ENCODE data around the gene MYCBPAP. TPM values are rescaled to one million over a fixed set of nuclear protein-coding genes. Genes with fewer than 3 reads are reported as not detected.
A peak's percentile ranks its signal among the peaks of the same experiment; 100 is the strongest.

MYCBPAP gene, protein sequence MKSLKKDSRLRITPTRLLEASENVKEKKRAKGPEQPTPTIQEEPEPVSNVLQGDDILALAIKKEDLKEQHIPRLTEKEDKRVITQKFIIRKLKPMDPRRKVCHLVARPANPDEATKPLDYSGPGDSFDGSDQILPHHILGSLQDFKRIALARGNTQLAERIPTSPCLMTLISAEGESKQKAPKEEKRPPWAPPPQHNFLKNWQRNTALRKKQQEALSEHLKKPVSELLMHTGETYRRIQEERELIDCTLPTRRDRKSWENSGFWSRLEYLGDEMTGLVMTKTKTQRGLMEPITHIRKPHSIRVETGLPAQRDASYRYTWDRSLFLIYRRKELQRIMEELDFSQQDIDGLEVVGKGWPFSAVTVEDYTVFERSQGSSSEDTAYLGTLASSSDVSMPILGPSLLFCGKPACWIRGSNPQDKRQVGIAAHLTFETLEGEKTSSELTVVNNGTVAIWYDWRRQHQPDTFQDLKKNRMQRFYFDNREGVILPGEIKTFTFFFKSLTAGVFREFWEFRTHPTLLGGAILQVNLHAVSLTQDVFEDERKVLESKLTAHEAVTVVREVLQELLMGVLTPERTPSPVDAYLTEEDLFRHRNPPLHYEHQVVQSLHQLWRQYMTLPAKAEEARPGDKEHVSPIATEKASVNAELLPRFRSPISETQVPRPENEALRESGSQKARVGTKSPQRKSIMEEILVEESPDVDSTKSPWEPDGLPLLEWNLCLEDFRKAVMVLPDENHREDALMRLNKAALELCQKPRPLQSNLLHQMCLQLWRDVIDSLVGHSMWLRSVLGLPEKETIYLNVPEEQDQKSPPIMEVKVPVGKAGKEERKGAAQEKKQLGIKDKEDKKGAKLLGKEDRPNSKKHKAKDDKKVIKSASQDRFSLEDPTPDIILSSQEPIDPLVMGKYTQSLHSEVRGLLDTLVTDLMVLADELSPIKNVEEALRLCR
- total RNA-seq = 1 to 10 TPM; 8.1 to 8.5 TPM

DNA sequence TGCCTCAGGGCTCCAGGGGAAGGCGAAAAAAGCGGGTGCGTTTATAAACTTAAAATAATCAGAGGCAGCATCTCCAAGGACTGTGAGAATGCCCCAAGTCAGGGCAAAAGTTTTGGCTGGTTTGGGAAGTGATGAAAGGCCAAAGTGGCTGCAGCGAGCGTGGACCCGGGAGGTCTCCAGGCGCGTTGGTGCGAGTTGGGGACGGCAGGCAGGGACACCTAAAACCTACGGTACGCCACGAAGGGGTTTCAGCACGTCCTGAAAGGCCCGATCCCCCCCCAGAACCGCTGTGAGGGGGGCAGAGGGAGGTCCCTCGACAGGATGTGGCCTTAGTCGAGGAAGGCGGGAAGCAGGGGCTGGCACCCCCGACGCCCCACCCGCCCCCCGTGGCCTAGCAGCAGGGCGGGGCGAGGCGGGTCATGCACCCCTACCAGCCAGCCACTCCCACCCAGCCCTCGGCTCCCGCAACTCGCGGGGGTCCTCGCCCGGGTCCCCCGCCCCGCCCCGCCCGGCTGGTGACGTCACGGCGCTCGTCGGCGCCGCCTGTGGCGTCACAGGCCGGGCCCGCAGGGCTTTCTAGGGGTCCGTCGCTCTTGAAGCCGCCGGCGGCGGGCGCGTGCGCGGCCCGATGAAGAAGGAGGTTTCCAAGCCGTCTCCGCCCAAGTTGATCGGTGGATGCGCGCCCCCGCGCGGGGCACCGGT is at the start of gene MYCBPAP:
Gene MYCBPAP (plus strand): TSS at position 569 of the 702 bp plus-strand sequence. CDS start 236 bp downstream, outside the sequence.
- Mint-ChIP-seq H3K4me1 (ENCODE audit: low read depth) (peaks cover 49% of the 10 kb centered on the region), H3K36me3 (no peaks in the 10 kb centered on the region), H3K27me3 (no peaks in the 10 kb centered on the region), H3K4me3 (peak within 1 kb of the TSS; percentile 95), H3K27ac (peak within 1 kb of the TSS; percentile 82), H3K9me3 (no peaks in the 10 kb centered on the region)
- CTCF ChIA-PET = interaction anchor here (1.2 to 1.4 kb wide), 2 partner anchors 29 to 34 kb away, joined by 3 to 7 read pairs; partner anchors contain the start of gene RSAD1
- peak; percentile 90 for DNase-seq
- intact Hi-C loops (cut with micrococcal nuclease) = no loop called here
- POLR2A ChIA-PET = no interaction called here

DNA sequence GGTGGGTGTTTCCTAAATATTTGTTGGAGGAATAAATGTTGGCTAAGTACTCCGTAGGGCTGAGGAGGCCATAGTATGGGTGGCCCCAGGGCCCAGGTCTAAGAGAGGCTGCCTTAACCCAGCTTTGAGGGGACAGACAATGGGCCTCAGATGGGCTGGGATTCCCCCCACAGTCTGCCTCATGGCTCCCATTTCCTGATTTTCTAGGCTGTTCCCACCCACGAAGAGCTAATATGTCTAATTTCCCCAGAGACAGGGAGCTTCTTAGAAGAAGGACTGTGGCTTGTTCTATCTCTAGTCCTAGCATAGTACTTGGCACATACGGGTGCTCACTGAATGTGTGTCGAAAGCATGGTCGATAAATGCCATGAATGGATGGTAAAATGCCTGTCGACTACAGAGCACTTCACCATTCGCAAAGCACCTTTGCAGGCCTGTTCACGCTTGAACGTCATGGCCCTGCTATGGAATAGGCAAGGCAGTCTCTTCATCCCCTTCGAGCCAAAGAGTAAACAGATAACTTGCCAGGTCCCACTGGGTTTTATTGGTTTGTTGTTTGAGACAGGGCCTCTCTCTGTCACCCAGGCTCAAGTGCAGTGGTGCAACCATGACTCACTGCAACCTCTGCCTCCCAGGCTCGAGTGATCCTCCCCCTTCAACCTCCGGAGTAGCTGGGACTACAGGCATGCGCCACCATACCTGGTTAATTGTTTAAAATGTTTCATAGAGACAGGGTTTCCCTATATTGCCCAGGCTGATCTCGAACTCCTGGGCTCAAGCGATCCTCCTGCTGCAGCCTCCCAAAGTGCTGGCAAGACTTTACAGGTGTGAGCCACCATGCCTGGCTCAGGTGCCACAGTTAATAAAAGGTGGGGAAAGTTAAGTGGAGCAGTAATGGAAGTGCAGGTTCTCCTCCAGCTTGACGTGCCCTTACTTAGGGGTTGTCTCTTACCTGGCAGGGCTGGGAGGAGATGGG is 49.2 kb upstream of the MYCBPAP start:
- CTCF ChIA-PET = no interaction called here
- DNase-seq = no peak

DNA sequence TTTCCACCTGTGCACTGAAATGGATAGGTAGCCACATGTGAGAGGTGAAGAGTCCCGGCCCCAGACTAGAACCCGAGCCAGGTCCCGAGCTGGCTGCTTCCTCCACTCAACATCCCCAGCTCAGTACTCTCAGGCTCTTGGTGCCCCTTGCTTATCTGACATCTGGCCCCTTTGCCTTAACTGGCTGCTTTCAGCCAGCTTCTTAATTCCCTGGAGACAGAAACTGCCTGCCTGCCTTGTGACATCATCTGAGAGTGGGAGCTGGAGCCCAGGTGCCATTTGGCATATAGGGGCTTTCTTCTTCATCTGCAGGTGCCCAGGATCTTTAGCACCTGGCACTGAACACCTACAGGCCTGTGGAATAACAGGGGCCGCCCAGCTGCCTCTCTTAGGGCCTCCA is 48.5 kb upstream of the MYCBPAP start:
- no peak overlapping the region for H3K27ac Mint-ChIP-seq
- no peaks in the 10 kb centered on the region for H3K9me3 Mint-ChIP-seq
- CTCF ChIA-PET = no interaction called here

More for the DNA sequence above, 49.2 kb upstream of the MYCBPAP start:
- Mint-ChIP-seq H3K4me3 (no peak overlapping the region), H3K27me3 (no peaks in the 10 kb centered on the region), H3K36me3 (no peaks in the 10 kb centered on the region), H3K4me1 (ENCODE audit: low read depth) (no peaks in the 10 kb centered on the region), H3K9me3 (no peaks in the 10 kb centered on the region), H3K27ac (no peak overlapping the region)
- POLR2A ChIA-PET = no interaction called here
- intact Hi-C loops (cut with micrococcal nuclease) = no loop called here

DNA sequence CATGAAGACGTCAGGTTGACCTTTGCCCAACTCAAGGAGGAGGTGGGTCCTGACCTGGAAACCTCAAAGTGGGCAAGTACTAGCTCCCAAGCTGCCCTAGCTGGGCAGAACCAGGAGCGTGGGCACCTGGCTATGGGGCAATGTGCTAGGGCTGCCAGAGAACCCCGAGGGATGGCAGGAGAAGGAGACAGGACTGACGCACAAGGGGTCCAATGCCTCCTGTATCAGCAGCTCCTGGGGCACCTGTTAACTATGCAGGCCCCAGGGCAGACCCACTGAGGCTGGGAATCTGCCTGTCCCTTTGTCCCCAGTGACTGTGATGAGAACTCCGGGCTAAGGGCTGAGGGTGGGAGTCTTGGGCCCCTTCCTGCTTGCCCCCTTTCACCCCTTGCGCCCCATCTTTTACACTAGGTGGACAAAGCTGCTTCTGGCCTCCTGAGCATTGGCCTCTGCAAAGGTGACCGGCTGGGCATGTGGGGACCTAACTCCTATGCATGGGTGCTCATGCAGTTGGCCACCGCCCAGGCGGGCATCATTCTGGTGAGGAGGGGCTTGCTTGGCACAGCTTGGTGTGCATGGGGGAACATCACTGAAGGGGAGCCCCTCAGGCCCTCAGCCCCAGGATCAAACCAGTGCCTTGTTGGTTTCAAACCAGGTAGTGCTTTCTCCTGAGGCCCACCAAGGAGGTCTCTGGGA is 47.3 kb upstream of the MYCBPAP start:
- Mint-ChIP-seq H3K4me3 (no peak overlapping the region), H3K36me3 (no peaks in the 10 kb centered on the region), H3K4me1 (ENCODE audit: low read depth) (no peaks in the 10 kb centered on the region), H3K27me3 (no peaks in the 10 kb centered on the region), H3K9me3 (no peaks in the 10 kb centered on the region), H3K27ac (no peak overlapping the region)
- intact Hi-C loops (cut with micrococcal nuclease) = no loop called here
- DNase-seq = no peak
- CTCF ChIA-PET = interaction anchor here (0.7 kb wide), 1 partner anchor 64 kb away, joined by 3 read pairs; the partner anchor contains the start of gene LRRC59
- POLR2A ChIA-PET = no interaction called here

More for the DNA sequence above, 48.5 kb upstream of the MYCBPAP start:
- Mint-ChIP-seq H3K36me3 (no peaks in the 10 kb centered on the region), H3K4me1 (ENCODE audit: low read depth) (no peaks in the 10 kb centered on the region), H3K27me3 (no peaks in the 10 kb centered on the region), H3K4me3 (no peak overlapping the region)
- no peak for DNase-seq
- intact Hi-C loops (cut with micrococcal nuclease) = no loop called here
- POLR2A ChIA-PET = no interaction called here

DNA sequence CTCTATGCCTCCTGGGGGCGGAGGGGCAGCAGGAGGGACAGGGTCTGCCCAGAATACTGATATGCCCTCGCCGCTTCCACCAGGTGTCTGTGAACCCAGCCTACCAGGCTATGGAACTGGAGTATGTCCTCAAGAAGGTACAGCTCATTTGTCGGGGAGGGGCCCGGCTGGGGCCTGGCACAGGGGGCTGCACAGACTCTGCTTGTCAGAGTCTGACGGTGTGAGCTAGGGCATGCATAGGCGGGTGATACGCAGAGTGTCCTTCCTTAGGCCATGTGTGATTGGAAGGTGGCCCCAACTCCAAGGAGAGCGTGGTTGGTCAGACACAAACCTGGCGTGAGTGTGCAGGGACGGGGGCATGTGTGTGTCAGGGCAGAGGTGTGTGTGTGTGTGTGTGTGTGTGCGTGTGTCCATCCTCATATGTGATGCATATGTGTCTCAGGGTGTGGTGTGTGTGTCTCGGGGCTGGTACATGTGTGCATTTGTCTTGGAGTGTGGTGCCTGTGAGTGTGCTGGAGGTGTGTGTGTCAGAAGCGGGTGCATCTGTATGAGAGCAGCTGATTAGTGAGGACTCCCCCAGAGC is 46.6 kb upstream of the MYCBPAP start:
- no peak overlapping the region for H3K4me3 Mint-ChIP-seq
- intact Hi-C loops (cut with micrococcal nuclease) = no loop called here
- no peaks in the 10 kb centered on the region for H3K36me3 Mint-ChIP-seq
- H3K4me1 Mint-ChIP-seq (ENCODE audit: low read depth) = no peaks in the 10 kb centered on the region
- no peaks in the 10 kb centered on the region for H3K9me3 Mint-ChIP-seq
- CTCF ChIA-PET = interaction anchor here (0.8 kb wide), 1 partner anchor 1094 kb away, joined by 3 read pairs; no protein-coding TSS in a partner anchor
- H3K27ac Mint-ChIP-seq = no peak overlapping the region
- POLR2A ChIA-PET = no interaction called here
- H3K27me3 Mint-ChIP-seq = no peaks in the 10 kb centered on the region
- no peak for DNase-seq

DNA sequence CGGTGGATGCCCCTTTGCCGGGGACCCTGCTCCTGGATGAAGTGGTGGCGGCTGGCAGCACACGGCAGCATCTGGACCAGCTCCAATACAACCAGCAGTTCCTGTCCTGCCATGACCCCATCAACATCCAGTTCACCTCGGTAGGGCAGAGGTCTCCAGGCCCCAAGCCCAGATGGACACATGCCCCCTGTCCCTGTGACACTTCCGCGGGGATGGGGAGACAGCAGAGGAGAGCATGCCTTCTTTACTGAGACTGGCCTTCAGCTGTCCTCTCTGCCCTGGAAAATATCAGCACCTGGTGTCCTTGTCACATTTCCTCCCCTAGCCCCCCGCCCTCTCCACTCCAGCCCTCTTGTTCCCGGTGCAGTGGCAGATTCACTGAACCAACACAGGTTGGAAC is 45.8 kb upstream of the MYCBPAP start:
- Mint-ChIP-seq H3K9me3 (no peaks in the 10 kb centered on the region), H3K27ac (no peak overlapping the region), H3K4me3 (no peak overlapping the region), H3K27me3 (peaks cover 1% of the 10 kb centered on the region), H3K36me3 (no peaks in the 10 kb centered on the region), H3K4me1 (ENCODE audit: low read depth) (no peaks in the 10 kb centered on the region)
- intact Hi-C loops (cut with micrococcal nuclease) = no loop called here
- ChIA-PET POLR2A (no interaction called here), CTCF (interaction anchor here (0.8 kb wide), 1 partner anchor 1095 kb away, joined by 3 read pairs; no protein-coding TSS in a partner anchor)
- DNase-seq = no peak

DNA sequence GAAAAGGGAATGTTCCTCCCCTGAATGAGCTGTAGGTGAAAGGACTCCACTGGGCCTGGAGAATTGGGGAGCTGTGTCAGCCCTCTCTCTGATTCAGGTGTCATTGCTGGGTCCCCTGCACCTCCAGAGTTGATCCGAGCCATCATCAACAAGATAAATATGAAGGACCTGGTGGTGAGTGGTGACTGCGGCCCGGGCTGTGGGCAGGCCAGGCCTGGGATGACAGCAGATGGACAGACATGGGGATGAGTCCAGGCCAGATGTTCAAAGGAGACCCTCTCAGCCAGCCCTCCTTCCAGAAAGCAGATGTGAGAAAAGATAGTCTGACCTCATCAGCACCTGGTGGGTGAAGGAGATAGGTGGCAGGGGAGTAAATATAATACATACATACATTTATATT is 44.1 kb upstream of the MYCBPAP start:
- H3K9me3 Mint-ChIP-seq = no peaks in the 10 kb centered on the region
- H3K36me3 Mint-ChIP-seq = no peaks in the 10 kb centered on the region
- POLR2A ChIA-PET = no interaction called here
- CTCF ChIA-PET = no interaction called here
- no peak overlapping the region for H3K4me3 Mint-ChIP-seq
- H3K27ac Mint-ChIP-seq = no peak overlapping the region
- H3K4me1 Mint-ChIP-seq (ENCODE audit: low read depth) = peaks cover 5% of the 10 kb centered on the region
- intact Hi-C loops (cut with micrococcal nuclease) = no loop called here
- peaks cover 12% of the 10 kb centered on the region for H3K27me3 Mint-ChIP-seq
- DNase-seq = no peak

DNA sequence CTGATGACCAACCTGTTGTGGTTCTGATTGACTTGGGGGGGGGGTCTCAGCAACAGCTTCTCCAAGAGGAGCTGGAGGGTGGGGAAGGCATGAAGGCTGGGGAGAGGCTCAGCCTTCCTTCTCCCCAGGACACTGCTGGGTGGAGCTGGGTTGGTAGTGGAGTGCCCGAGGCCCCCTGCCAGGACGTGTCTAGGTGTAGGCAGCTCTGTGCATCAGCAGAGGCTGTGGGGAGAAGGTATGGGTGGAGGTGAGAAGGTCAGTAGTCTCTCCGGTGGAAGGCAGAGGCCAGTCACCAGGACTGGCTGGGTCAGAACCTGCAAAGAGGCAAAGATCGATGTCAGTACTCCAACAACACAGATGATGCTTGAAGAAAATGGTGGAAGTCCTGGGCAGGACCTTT is 43.5 kb upstream of the MYCBPAP start:
- H3K27ac Mint-ChIP-seq = no peak overlapping the region
- H3K36me3 Mint-ChIP-seq = no peaks in the 10 kb centered on the region
- DNase-seq = no peak
- intact Hi-C loops (cut with micrococcal nuclease) = no loop called here
- no peak overlapping the region for H3K4me3 Mint-ChIP-seq
- peaks cover 8% of the 10 kb centered on the region for H3K4me1 Mint-ChIP-seq (ENCODE audit: low read depth)
- H3K27me3 Mint-ChIP-seq = peaks cover 15% of the 10 kb centered on the region
- ChIA-PET CTCF (no interaction called here), POLR2A (no interaction called here)
- H3K9me3 Mint-ChIP-seq = no peaks in the 10 kb centered on the region

DNA sequence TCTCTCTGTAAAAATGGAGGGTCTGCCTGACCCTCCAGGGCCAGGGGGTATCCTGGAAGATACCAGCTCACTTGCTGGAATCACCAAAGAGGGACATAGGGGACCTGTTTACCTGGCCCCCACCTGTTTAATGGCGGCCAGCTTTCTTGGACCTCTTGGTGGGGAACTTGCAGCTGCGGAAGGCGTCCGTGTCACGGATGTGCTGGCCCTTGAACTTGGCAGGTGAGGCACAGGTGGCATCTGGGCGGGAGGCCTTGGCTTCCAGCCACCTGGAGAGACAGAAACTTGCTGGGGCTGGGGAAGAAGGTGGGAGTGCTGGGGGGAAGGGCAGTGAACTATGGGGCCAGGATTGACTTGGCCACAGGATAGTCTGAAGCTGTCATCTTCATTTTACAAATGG is 43.1 kb upstream of the MYCBPAP start:
- peaks cover 8% of the 10 kb centered on the region for H3K4me1 Mint-ChIP-seq (ENCODE audit: low read depth)
- peaks cover 15% of the 10 kb centered on the region for H3K27me3 Mint-ChIP-seq
- intact Hi-C loops (cut with micrococcal nuclease) = no loop called here
- no peak for DNase-seq
- H3K36me3 Mint-ChIP-seq = no peaks in the 10 kb centered on the region
- no peak overlapping the region for H3K4me3 Mint-ChIP-seq
- ChIA-PET POLR2A (no interaction called here), CTCF (interaction anchor here (0.6 kb wide), 1 partner anchor 169 kb away, joined by 3 read pairs; no protein-coding TSS in a partner anchor)
- H3K9me3 Mint-ChIP-seq = no peaks in the 10 kb centered on the region
- H3K27ac Mint-ChIP-seq = no peak overlapping the region

DNA sequence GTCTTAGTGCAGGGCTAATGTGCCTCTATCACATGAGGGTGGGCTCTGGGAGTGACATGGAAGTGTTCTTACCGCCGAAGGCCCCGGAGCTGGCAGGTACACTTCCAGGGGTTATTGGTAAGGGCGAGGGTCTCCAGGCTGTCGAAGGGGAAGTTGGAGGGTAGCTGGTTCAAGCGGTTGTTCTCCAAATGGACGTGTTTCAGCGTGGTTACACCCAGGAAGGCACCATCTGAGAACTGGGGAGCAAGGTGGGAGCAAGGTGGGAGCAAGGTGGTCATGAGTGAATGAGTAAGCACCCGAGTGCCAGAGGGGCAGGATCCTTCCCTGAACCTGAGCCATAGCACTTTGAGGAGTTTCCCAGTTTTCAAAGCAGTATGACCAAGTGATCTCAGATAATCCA is 42.6 kb upstream of the MYCBPAP start:
- intact Hi-C loops (cut with micrococcal nuclease) = no loop called here

More for the DNA sequence above, 42.6 kb upstream of the MYCBPAP start:
- Mint-ChIP-seq H3K4me1 (ENCODE audit: low read depth) (peaks cover 8% of the 10 kb centered on the region), H3K4me3 (no peak overlapping the region), H3K27me3 (peaks cover 17% of the 10 kb centered on the region), H3K36me3 (no peaks in the 10 kb centered on the region), H3K27ac (no peak overlapping the region), H3K9me3 (no peaks in the 10 kb centered on the region)
- DNase-seq = no peak
- ChIA-PET CTCF (interaction anchor here (0.6 kb wide), 1 partner anchor 169 kb away, joined by 3 read pairs; no protein-coding TSS in a partner anchor), POLR2A (no interaction called here)
